ELF-1 (cell line): ENCODE measurements around the gene DNAH9.

Experiments used
- DNase-seq: peaks from one replicate; pipeline ENCODE4 v3.0.0-alpha.2; 2016; ENCODE audit warnings: low read depth, low spot score

DNAH9 gene

GRCh38 chr17:11979795-11980194 lies 381.5 kb downstream of the DNAH9 start:
- DNase-seq, result no peak

- no peak for DNase-seq
These were observed 382.5 kb downstream of the DNAH9 start for GRCh38 chr17:11980813-11981212.

DNA sequence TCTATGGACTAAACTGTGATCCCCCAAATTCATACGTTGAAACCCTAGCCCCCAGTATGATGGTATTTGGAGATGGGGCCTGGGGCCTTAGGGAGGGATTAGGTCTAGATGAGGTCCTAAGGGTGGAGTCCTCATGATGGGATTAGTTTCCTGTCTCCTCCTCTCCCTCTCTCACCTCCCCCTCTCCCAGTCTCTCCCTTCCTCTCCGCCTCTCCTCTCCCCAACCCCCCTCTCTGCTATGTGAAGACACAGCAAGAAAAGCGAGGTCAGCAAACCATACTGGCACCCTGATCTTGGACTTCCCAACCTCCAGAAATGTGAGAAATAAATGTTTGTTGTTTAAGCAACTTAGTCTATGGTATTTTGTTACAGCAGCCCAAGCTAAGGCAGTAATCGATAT lies 383.6 kb downstream of the DNAH9 start:
- DNase-seq, result no peak

GRCh38 chr17:11986179-11986941 lies 388.1 kb downstream of the DNAH9 start:
- DNase-seq, result no peak

GRCh38 chr17:11986942-11987329 lies 388.7 kb downstream of the DNAH9 start:
- peak; percentile 9 for DNase-seq

DNA sequence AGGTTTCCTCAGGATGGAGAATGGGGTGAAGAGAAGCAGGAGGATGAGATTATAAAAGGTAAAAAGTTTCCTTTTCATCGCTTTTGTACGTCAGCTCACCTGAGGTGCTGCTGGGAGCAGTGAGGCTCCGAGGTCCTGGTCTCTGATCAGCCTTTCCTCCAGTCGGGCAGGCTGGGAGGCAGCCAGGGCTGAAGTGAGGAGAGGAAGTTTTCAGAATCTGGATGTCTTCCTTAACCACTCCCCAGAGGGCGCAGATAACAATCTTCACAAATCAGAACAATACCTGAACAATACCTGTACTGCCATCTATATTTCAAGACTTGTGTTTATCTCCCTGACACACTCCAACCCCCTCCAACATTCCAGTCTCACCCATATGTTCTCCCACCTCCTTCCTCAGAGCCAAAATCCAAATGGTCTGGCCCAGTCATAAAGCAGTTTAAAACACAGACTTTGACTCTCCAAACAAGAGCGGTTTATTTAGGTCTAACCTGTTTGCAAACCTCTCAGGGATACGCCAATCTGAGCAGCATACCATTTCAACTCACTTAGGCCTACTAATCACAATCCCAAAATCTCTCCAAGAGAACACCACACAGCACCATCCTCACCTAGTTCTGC lies 392.2 kb downstream of the DNAH9 start:
- no peak for DNase-seq

- peak; percentile 20 for DNase-seq
These were observed 393.2 kb downstream of the DNAH9 start for GRCh38 chr17:11991461-11991860.

DNA sequence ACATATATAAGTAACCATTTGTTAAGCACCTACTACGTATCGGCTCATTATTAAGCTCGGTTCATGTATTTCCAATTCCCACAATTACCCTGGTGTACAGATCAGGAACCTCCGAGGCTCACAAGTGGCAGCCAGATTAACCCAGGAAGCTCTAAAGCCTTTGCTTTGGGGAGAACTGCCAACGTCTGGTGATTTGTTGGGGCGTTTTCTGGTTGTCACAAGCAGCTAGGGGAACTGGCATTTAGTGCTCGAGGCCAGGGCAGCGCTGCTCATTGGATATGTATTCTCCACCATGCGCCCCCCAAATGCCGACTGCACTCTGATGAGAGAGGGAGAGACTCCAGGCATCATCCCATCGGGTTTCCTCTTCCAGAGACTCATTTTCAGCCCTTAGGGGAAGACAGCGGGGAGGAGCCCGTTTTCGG lies 398.5 kb downstream of the DNAH9 start:
- DNase-seq, result no peak

DNA sequence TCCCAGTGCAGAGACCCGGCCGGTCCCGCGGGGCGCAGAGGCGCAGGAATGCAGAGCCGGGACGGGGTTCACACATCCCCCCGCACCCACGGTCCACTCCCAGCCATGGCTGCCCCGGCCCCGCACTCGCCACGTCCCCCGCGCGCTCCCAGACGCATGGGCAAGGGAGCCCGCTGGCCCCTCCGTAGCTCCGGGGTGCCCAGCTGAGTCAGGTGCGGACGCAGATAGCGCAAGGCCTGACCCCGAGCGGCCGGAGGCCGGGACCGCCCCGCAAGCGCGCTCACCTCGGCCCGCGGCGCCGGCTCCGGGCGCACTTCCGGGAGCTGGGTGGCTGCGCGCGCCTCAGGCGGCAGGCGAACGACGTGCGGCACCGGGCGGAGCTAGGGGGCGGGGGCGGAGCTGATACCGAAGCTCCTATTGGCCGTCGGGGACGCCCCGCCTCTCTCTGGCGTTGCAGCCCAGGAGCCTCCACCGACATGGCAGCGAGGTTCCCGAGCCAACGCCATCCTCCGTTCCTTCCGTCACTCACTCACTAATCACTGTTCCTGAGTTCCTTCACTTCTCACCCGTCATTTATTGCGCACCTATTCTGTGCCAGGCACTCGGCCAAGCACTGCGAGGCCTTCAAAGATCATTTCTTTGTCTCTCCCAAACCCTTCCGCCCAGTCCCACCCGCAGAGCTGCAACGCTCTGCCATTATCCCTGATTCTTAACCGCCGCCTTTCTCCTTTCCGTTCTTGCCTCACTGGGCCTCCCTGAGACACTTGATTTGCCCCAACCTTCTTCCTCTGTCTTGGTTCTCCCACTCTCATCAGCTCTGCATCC lies 399.1 kb downstream of the DNAH9 start, which contains the start of gene ZNF18:
ZNF18 (minus strand) TSS at position 329 of the 825 bp plus-strand sequence. CDS start 4,646 bp downstream, outside the sequence.
- peak; percentile 97 for DNase-seq

GRCh38 chr17:11997972-11998233 lies 399.6 kb downstream of the DNAH9 start:
- no peak for DNase-seq

DNA sequence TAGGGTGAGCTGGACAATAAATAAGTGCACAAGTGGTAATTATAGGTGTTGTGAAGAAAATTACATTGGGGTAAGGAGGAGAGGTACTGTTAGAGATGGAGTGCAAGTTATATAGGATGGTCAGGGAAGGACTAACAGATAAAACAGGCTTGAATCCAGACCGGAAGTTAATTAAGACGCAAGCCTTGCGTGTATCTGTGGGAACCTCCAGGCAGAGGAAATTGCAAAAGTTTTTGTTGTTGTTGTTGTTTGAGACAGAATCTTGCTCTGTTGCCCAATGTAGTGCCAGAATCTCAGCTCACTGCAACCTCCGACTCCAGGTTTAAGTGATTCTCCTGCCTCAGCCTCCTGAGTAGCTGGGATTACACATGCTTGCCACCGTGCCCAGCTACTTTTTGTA lies 401.4 kb downstream of the DNAH9 start:
- DNase-seq, result no peak

- no peak for DNase-seq
These were observed 409.2 kb downstream of the DNAH9 start for GRCh38 chr17:12007466-12007865.
